NOMO-1 treated with dmso at 0.1 percent for 144 hours (cell line): Measurements from ENCODE around the gene NDE1.

Source experiments
- DNase-seq: peaks from one replicate; lab custom pipeline; 2025; ENCODE audit not compliant: unreplicated experiment; lab: John Stamatoyannopoulos, UW

Gene NDE1

GRCh38 chr16:15735610-15736009 is 85.6 kb downstream of the NDE1 start:
- DNase-seq: no peak

- DNase-seq: no peak
Observed at GRCh38 chr16:15736529-15736928, 86.5 kb downstream of the NDE1 start.

GRCh38 chr16:15737140-15737644 is 87.1 kb downstream of the NDE1 start:
- no peak for DNase-seq

DNA sequence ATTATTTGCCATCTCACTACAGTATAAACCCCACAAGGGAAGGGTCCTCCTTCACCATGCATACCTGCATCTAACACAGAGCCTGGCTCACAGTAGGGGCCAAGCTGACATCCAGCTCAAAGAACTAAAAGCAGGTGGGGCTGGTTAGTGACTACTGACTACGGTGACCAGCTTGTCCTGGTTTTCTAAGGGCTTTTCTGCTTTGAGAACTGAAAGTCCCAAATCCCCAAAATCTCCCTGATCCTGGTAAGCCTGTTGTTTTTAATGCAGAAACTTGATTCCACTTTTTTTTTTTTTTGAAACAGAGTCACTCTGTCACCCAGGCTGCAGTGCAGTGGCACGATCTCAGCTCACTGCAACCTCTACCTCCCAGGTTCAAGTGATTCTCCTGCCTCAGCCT is 89.4 kb downstream of the NDE1 start:
- DNase-seq: no peak

GRCh38 chr16:15739950-15740349 is 89.9 kb downstream of the NDE1 start:
- DNase-seq: no peak

DNA sequence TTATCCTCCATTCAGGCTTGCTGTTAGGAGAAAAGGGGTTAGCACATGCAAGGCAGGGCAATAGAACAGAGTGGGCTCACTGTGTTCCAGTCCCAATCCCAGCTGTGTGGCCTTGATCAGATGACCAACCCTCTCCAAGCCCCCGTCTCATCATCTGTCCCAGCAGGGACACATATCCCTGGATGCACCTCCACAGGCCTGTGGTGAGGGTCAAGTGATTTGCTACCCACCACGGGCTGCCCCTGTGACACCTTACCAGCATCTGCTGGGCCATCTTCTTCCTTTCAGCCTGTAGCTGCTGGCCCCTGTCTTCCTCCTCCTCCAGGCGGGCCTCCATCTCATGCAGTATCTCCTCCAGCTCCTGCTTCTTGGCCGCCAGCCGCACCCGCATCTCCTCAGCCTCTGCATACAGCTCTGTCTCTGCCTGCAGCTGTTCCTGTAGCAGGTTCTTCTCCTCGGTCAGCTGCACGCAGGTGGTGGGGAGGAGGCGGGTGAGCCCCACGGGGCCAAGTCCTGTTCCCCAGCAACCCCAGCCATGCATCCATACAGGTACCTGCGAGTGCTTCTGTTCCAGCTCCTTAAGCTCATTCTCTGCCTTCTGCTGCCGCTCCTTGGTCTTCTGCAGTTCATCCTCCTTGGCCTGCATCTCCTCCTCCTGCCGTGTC is 91.3 kb downstream of the NDE1 start:
- no peak for DNase-seq

- DNase-seq: no peak
Observed at GRCh38 chr16:15742716-15743115, 92.7 kb downstream of the NDE1 start.

- no peak for DNase-seq
Observed at GRCh38 chr16:15743657-15744056, 93.6 kb downstream of the NDE1 start.

- DNase-seq: no peak
Observed at GRCh38 chr16:15746332-15746731, 96.3 kb downstream of the NDE1 start.

- no peak for DNase-seq
Observed at GRCh38 chr16:15747937-15748336, 97.9 kb downstream of the NDE1 start.

- DNase-seq: no peak
Observed at GRCh38 chr16:15748654-15749053, 98.6 kb downstream of the NDE1 start.

GRCh38 chr16:15749371-15749770 is 99.3 kb downstream of the NDE1 start:
- DNase-seq: no peak

GRCh38 chr16:15749985-15750384 is 99.9 kb downstream of the NDE1 start:
- DNase-seq: no peak

- DNase-seq: no peak
Observed at GRCh38 chr16:15751940-15752339, 101.9 kb downstream of the NDE1 start.

- no peak for DNase-seq
Observed at GRCh38 chr16:15752717-15753488, 102.9 kb downstream of the NDE1 start.

GRCh38 chr16:15754821-15755534 is 104.9 kb downstream of the NDE1 start:
- DNase-seq: no peak

- DNase-seq: no peak
Observed at GRCh38 chr16:15757077-15757386, 107.0 kb downstream of the NDE1 start.

- DNase-seq: no peak
Observed at GRCh38 chr16:15757630-15758251, 107.7 kb downstream of the NDE1 start.

DNA sequence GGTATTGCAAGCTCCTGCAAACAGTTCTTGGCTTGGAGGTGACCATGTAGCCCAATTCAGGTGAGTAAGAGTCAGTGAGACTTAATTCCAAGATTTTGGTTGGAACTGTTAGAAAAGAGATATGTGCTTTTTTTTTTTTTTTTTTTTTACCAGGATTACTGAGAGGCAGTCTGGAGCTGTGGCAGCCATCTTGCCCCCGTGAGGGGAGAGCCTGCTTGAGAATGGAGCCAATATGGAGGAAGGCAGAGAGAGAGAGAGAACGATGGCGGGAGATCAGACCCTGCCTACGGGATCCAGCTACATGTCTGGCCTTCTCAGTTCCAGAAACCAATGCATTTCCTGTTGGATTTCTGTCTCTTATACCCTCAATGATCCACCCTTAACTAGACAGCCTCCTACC is 109.0 kb downstream of the NDE1 start:
- DNase-seq: no peak

DNA sequence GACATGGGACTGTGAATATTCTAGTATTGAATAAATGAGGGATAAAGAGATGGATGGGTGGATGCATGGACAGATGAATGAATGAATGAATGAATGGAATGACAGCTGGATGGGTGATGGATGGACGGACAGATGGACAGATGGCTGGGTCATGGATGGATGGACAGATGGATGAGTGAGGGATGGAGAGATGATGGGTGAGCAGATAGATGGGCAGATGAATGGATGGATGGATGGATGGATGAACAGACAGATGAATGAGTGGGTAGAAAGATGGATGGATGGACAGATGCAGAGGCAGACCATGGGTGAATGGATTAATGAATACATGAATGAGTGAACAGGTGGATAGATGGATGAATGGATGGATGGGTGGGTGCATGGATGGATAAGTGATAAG is 110.1 kb downstream of the NDE1 start:
- DNase-seq: no peak

DNA sequence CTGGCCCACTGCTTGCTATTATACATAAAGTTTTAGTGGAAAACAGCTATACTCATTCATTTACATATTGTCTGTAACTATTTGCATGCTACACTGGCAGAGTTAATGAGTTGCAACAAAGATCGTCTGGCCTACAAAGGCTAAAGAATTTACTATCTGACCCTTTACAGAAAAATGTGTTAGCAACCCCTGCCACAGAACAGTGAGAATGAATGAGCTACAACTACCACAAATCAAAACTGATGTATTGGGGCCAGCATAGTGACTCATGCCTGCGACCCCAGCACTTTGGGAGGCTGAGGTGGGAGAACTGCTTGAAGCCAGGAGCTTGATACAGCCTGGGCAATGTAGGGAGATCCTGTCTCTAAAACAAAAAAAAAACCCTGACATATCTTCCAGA is 114.1 kb downstream of the NDE1 start:
- no peak for DNase-seq

DNA sequence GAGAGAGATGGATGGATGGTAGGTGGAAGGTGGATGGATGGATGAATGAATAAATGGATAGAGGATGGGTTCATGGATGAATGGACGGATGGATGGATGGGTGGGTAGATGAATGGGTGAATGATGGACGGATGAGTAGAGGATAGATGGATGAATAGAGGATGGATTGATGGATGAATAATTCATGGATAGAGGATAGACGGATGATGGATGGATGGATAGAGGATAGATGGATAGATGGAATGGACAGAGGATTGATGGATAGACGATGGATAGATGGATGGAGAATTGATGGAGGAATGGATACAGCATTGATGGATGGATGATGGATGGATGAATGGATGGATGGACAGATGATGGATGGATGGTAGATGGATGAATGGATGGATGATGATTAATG is 115.1 kb downstream of the NDE1 start:
- no peak for DNase-seq
